ENCODE measurements around the gene GCA. TPM values are rescaled to one million over a fixed set of nuclear protein-coding genes. Genes with fewer than 3 reads are reported as not detected.

GCA gene
- total and polyA plus RNA-seq, 2 of the 8 experiments (the other 6 are each of a cell fraction or from before 2014, with no cell fraction given), result 37.4 to 42.0 TPM

DNA sequence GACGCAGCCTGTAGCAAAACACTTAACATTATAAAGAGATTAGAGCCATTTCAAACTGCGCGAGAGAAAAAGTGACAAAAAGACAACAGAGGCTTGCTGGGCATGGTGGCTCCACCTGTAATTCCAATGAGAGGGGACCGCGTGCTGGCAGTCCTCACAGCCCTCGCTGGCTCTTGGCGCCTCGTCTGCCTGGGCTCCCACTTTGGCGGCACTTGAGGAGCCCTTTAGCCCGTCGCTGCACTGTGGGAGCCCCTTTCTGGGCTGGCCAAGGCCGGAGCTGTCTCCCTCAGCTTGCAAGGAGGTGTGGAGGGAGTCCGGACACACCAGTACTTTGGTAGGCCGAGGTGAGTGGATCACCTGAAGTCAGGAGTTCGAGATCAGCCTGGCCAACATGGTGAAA is 16.1 kb upstream of the GCA start:
- H4K5ac ChIP-seq (ENCODE audit: insufficient read length, low read depth, low read length), result no peak overlapping the region
- H3K23ac ChIP-seq (ENCODE audit: insufficient read length), result no peak overlapping the region
- H3K9ac ChIP-seq (replicated peaks in 1 of 4; ENCODE audit: extremely low read depth in 1 of 4, low read depth in 3 of 4, low read length in 3 of 4), result no peak overlapping the region
- no peak overlapping the region for H3K4me2 ChIP-seq (ENCODE audit: insufficient read depth in 1 of 2, low read depth in 2 of 2, low read length in 2 of 2)
- DNase-seq (ENCODE audit: low read depth in 1 of 2, low spot score in 2 of 2) (no peak), FAIRE-seq (no peak)
- no peaks in the 10 kb centered on the region for H3K4me1 ChIP-seq (replicated peaks in 1 of 4; ENCODE audit: control insufficient read depth in 3 of 4, insufficient read depth in 4 of 4, low read length in 3 of 4)
- CTCF ChIA-PET (ENCODE audit: partially characterized antibody), result interaction anchor here (0.6 to 3.3 kb wide), 6 partner anchors 9 to 806 kb away, joined by 3 to 22 read pairs (median 6); partner anchors contain the start of gene IFIH1
- H3K36me3 ChIP-seq (ENCODE audit: control insufficient read depth in 2 of 4, insufficient read depth in 4 of 4, low read length in 3 of 4), result no peaks in the 10 kb centered on the region
- H3K79me1 ChIP-seq (ENCODE audit: low read depth, low read length), result no peaks in the 10 kb centered on the region
- H3K9me3 ChIP-seq (ENCODE audit: insufficient read depth in 2 of 2, low read depth in 1 of 2, low read length in 1 of 2), result peaks cover 4 to 6% of the 10 kb centered on the region in 2 experiments; a peak in 3 of 4 replicates
- H3K23me2 ChIP-seq (ENCODE audit: low read depth, low read length), result no peaks in the 10 kb centered on the region
- no peak overlapping the region for H2BK120ac ChIP-seq (replicated peaks; ENCODE audit: low read depth, low read length)
- H3K14ac ChIP-seq (ENCODE audit: insufficient read length), result no peak overlapping the region
- 90% methylated on average over 11 of the region's 15 CpGs; no CpG with 5 or more reads in 1 of the 2 experiments for WGBS, 2 experiments (ENCODE audit: extremely low coverage in 1 of 2, insufficient coverage in 1 of 2, insufficient read length in 1 of 2, insufficient replicate concordance in 2 of 2, low coverage in 1 of 2, low lambda C conversion rate in 2 of 2, missing lambda C conversion rate in 1 of 2)
- no peak overlapping the region for H2BK15ac ChIP-seq (ENCODE audit: low read length)
- H4K91ac ChIP-seq (replicated peaks; ENCODE audit: insufficient read length, low read length), result no peak overlapping the region
- H2AK5ac ChIP-seq (ENCODE audit: low read depth, low read length), result no peak overlapping the region
- H4K20me1 ChIP-seq (replicated peaks in 1 of 2; ENCODE audit: control insufficient read depth in 1 of 2, insufficient read depth in 2 of 2, low read length in 2 of 2), result no peaks in the 10 kb centered on the region
- H2AFZ ChIP-seq (ENCODE audit: low read length), result no peak overlapping the region
- POLR2A ChIA-PET (ENCODE audit: partially characterized antibody), result no interaction called here
- no peak overlapping the region for H3K18ac ChIP-seq (ENCODE audit: extremely low read depth, low read length)
- no peak overlapping the region for H3K56ac ChIP-seq (replicated peaks; ENCODE audit: insufficient read length, low read depth, low read length)
- no peak overlapping the region for H2BK20ac ChIP-seq (ENCODE audit: low read length)
- H3K4ac ChIP-seq (replicated peaks; ENCODE audit: insufficient read length, low read depth, low read length), result no peak overlapping the region
- no peak overlapping the region for H2BK12ac ChIP-seq (ENCODE audit: low read depth, low read length)
- H2BK5ac ChIP-seq (ENCODE audit: low read depth, low read length), result no peak overlapping the region
- no peak overlapping the region for H3K27ac ChIP-seq (ENCODE audit: low read depth, low read length)
- no peaks in the 10 kb centered on the region for H3K79me2 ChIP-seq (ENCODE audit: control insufficient read depth in 1 of 2, insufficient read depth in 2 of 2, low read length in 2 of 2)
- H4K8ac ChIP-seq (ENCODE audit: extremely low read depth, insufficient read depth, low read length), result no peak overlapping the region
- H3K27me3 ChIP-seq (replicated peaks in 1 of 4; ENCODE audit: control insufficient read depth in 3 of 4, extremely low read depth in 1 of 4, insufficient read depth in 3 of 4, low read length in 3 of 4), result no peaks in the 10 kb centered on the region
- H3K4me3 ChIP-seq (ENCODE audit: extremely low read depth in 1 of 4, insufficient read depth in 2 of 4, low read depth in 3 of 4, low read length in 4 of 4), result no peak overlapping the region
- no peak for TF ChIP-seq FOSL1 (IDR thresholded peaks at IDR 0.05; ENCODE audit: insufficient read depth, low read depth, low read length)
- TF ChIP-seq CTBP2 (IDR thresholded peaks at IDR 0.05; ENCODE audit: borderline replicate concordance, insufficient read depth, insufficient read length, low read length), result no peak
- TF ChIP-seq POLR2A (IDR thresholded peaks at IDR 0.05; ENCODE audit: control extremely low read depth in 1 of 2, low read depth in 2 of 2, low read length in 2 of 2), result no peak
- TF ChIP-seq RFX5 (IDR thresholded peaks at IDR 0.05; ENCODE audit: borderline replicate concordance, low read depth, low read length), result no peak
- TF ChIP-seq RNF2 (IDR thresholded peaks at IDR 0.05; ENCODE audit: borderline replicate concordance, low read depth, low read length, missing control alignments, poor library complexity, severe bottlenecking), result no peak
- no peak for TF ChIP-seq NRF1 (IDR thresholded peaks at IDR 0.05; ENCODE audit: low read depth, low read length)
- TF ChIP-seq KDM5A (IDR thresholded peaks at IDR 0.05; ENCODE audit: low read length), result no peak
- TF ChIP-seq SIRT6 (IDR thresholded peaks at IDR 0.05; ENCODE audit: low read length), result no peak
- TF ChIP-seq EZH2 (IDR thresholded peaks at IDR 0.05; ENCODE audit: low read depth, low read length, severe bottlenecking), result no peak
- no peak for TF ChIP-seq CBX5 (IDR thresholded peaks at IDR 0.05; ENCODE audit: low read depth, low read length)
- no peak for TF ChIP-seq TAF1 (IDR thresholded peaks at IDR 0.05; ENCODE audit: low read depth, low read length)
- TF ChIP-seq NANOG (IDR thresholded peaks at IDR 0.05; ENCODE audit: insufficient read depth, low read depth, low read length, poor library complexity, severe bottlenecking), result no peak
- TF ChIP-seq ZNF274 (IDR thresholded peaks at IDR 0.05; ENCODE audit: borderline replicate concordance, extremely low read depth, low read length), result no peak
- TF ChIP-seq CHD2 (IDR thresholded peaks at IDR 0.05; ENCODE audit: low read length), result no peak

Data from H1 (cell line).